ENCODE measurements around the gene MAD2L2.

MAD2L2 gene

GRCh38 chr1:11661103-11661502 is 19.8 kb downstream of the MAD2L2 start:
- TF ChIP-seq GATA2 (IDR thresholded peaks at IDR 0.05; ENCODE audit: low read depth, low read length) (no peak), GATA3 (IDR thresholded peaks at IDR 0.05; ENCODE audit: low read depth, low read length) (no peak)

DNA sequence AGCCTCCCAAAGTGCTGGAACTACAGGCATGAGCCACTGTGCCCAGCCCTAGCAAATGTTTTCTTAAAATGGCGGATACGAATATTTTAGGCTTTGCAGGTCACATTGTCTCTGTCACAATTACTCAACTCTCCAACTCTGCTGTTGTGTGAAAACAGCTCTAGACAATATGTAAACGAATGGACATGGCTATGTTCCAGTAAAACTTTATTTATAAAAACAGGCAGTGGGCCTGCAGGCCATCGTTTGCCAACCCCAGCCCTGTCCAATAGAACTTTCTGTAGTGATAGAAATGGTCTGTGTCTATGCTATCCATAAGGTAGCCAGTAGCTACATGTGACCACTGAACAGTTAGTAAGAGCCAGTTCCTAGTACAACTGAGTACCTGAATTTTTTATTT is 21.2 kb downstream of the MAD2L2 start:
- no peak for TF ChIP-seq GATA3 (IDR thresholded peaks at IDR 0.05; ENCODE audit: low read depth, low read length)
- no peak for TF ChIP-seq GATA2 (IDR thresholded peaks at IDR 0.05; ENCODE audit: low read depth, low read length)

DNA sequence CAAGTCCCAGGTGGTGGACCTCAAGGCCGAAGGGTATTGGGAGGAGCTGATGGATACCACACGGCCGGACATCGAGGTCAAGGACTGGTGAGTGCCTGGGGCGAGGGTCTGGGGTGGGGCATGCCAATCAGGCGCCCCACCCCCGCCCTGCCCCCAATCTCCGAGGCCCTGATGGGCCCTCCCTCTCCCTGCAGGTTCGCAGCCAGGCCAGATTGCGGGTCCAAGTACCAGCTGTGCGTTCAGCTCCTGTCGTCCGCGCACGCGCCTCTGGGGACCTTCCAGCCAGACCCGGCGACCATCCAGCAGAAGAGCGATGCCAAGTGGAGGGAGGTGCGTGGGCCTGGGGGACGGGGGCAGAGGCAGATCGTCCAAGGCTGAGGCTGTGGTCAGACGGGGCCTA is 22.4 kb downstream of the MAD2L2 start:
- TF ChIP-seq GATA2 (IDR thresholded peaks at IDR 0.05; ENCODE audit: low read depth, low read length) (no peak), GATA3 (IDR thresholded peaks at IDR 0.05; ENCODE audit: low read depth, low read length) (no peak)

DNA sequence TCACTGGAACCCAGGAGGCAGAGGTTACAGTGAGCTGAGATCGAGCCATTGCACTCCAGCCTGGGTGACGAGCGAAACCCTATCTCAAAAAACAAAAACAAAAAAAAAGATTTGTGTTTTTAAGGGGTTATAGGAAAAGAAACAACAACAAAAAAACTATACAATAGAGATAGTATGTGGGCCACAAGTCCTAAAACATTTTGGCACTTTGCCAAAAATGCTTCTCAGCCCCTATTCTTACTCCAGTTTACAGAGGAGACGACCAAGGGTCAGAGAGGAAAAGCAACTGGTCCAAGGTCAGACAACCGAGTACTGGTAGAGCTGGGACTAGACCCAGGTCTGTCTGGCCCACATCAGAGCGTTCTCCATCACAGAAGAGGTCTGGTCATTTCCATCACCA is 23.3 kb downstream of the MAD2L2 start:
- TF ChIP-seq GATA2 (IDR thresholded peaks at IDR 0.05; ENCODE audit: low read depth, low read length): no peak
- no peak for TF ChIP-seq GATA3 (IDR thresholded peaks at IDR 0.05; ENCODE audit: low read depth, low read length)

DNA sequence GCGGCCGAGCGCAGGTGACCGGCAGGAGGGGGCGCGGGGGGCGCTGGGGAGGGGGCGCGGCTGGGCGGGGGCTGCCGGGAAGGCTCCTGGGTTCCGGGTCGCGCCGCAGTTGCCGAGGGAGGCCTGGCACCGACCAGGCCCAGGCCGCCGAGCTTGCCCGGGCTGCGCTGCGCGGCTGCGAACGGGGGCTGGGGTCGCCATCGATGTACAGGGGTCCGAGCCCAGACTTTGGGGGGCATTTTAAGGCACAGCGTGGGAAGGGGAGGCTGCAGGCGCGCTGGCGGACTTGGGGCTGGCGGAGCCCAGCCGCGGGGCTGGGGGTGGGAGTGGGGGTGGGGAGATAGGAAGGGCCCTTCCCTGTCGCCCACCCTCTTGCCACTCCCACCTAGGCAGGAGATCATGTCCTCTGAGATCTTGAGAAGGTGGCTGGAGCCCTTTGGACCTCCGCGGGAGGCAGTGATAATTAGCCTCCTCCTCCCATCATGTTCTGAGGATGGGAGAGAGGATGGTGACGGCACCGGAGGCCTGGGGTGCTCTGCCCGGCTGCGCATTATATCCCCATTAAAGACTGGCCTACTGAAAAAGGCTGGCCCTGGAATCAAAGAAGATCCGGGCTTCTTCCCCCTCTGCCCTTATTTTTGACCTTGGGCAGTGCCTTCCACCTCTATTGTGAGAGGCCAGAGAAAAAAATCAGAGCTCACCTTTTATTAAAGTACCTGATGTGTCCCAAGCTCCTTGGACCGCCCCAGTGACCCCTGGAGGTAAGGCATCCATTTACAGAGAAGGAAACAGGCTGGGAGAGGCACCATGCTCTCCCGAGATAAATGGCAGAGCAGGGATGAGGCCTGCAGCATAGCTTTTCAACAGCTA is 25.8 kb downstream of the MAD2L2 start:
- TF ChIP-seq GATA3 (IDR thresholded peaks at IDR 0.05; ENCODE audit: low read depth, low read length) (no peak), GATA2 (IDR thresholded peaks at IDR 0.05; ENCODE audit: low read depth, low read length) (no peak)

GRCh38 chr1:11654137-11654938 is 26.6 kb downstream of the MAD2L2 start, which contains the start of the genes FBXO2 and FBXO44:
Gene FBXO2 (minus strand): TSS chr1:11654429. CDS start chr1:11654340, 89 bp downstream.
Gene FBXO44 (plus strand): TSS chr1:11654877. CDS start chr1:11655836, 959 bp downstream.
- TF ChIP-seq GATA3 (IDR thresholded peaks at IDR 0.05; ENCODE audit: low read depth, low read length): no peak
- no peak for TF ChIP-seq GATA2 (IDR thresholded peaks at IDR 0.05; ENCODE audit: low read depth, low read length)

- TF ChIP-seq GATA3 (IDR thresholded peaks at IDR 0.05; ENCODE audit: low read depth, low read length) (no peak), GATA2 (IDR thresholded peaks at IDR 0.05; ENCODE audit: low read depth, low read length) (no peak)
Observed at GRCh38 chr1:11653861-11654136, 27.1 kb downstream of the MAD2L2 start.

- TF ChIP-seq GATA2 (IDR thresholded peaks at IDR 0.05; ENCODE audit: low read depth, low read length) (no peak), GATA3 (IDR thresholded peaks at IDR 0.05; ENCODE audit: low read depth, low read length) (no peak)
Observed at GRCh38 chr1:11653101-11653860, 27.7 kb downstream of the MAD2L2 start.

DNA sequence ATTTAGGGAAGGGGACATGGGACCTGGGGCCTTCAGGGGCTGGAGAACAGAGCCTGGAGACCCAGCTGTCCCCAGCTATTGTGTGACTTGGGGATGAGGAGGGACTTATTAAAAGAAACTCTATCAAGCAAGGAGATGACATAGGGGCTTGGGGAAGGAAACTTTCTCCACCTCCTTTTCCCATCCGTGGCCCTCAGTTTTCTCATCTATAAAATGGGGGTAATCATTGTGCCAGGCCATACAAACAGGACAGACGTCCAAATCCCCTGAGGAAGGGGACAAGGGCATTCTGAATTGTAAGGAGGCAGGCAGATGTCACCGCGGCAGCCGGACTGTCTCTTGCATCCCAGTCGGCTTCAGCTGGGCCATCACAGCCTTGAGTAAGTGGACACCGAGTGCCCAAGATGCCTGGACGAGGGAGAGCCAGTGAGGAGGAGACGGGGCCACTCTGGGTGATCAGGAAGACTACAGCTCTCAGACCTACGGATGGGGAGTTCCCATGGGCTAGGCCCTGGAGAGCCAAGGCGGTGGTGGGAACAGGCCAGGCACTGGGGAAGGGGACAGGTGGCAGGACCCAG is 28.7 kb downstream of the MAD2L2 start:
- no peak for TF ChIP-seq GATA2 (IDR thresholded peaks at IDR 0.05; ENCODE audit: low read depth, low read length)

DNA sequence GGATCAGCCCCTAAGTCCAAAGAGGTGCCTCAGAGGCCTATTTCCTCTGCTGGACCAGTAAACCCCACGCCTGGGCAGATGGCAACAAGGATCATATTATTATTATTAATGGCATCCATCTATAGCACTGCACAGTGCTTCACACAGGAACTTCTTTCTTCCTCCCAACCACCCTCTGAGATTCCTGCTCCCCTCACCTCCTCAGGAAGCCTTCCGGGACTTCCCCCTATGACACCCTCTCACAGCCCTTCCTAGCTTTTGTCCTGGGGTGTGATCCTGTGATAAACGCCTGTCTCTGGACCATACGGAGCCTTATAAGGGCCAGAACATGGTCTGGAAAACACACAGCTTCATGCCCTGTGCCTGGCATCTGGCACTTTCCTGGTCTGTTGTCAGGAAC is 29.9 kb downstream of the MAD2L2 start:
- no peak for TF ChIP-seq GATA2 (IDR thresholded peaks at IDR 0.05; ENCODE audit: low read depth, low read length)
- no peak for TF ChIP-seq GATA3 (IDR thresholded peaks at IDR 0.05; ENCODE audit: low read depth, low read length)

- no peak for TF ChIP-seq GATA2 (IDR thresholded peaks at IDR 0.05; ENCODE audit: low read depth, low read length)
- no peak for TF ChIP-seq GATA3 (IDR thresholded peaks at IDR 0.05; ENCODE audit: low read depth, low read length)
Observed at GRCh38 chr1:11650331-11650991, 30.5 kb downstream of the MAD2L2 start.

- TF ChIP-seq GATA3 (IDR thresholded peaks at IDR 0.05; ENCODE audit: low read depth, low read length) (no peak), GATA2 (IDR thresholded peaks at IDR 0.05; ENCODE audit: low read depth, low read length) (no peak)
Observed at GRCh38 chr1:11649624-11650330, 31.2 kb downstream of the MAD2L2 start.

- TF ChIP-seq GATA3 (IDR thresholded peaks at IDR 0.05; ENCODE audit: low read depth, low read length): no peak
- TF ChIP-seq GATA2 (IDR thresholded peaks at IDR 0.05; ENCODE audit: low read depth, low read length): no peak
Observed at GRCh38 chr1:11649237-11649623, 31.7 kb downstream of the MAD2L2 start.
